T-helper 17 cell (primary cell): ENCODE measurements around the gene ANKRD33. TPM values are rescaled to one million over a fixed set of nuclear protein-coding genes. Genes with fewer than 3 reads are reported as not detected.

Experiments
- ATAC-seq: fragments of 150-1000 bp; cut with Tn5 transposase; 2 replicates; pipeline ENCODE4 v1.10.0; 2021; ENCODE audit warnings: mild to moderate bottlenecking, moderate library complexity
- DNase-seq, 3 donors: peaks; one replicate each; pipeline versions ENCODE4 v3.0.0 to v3.0.0-alpha.2; 2020 to 2021
- H3K9me3 ChIP-seq: one replicate; pipeline ENCODE4 v1.7.0; 2013; ENCODE audit warnings: low read length, mild to moderate bottlenecking; ENCODE audit not compliant: control insufficient read depth, poor library complexity, severe bottlenecking
- H3K27ac Mint-ChIP-seq: one replicate; pipeline ENCODE4 v1.8.0; 2022; ENCODE audit warnings: mild to moderate bottlenecking, moderate library complexity, mixed read lengths
- H3K27me3 Mint-ChIP-seq: one replicate; pipeline ENCODE4 v1.8.0; 2022; ENCODE audit warnings: mixed read lengths
- H3K36me3 Mint-ChIP-seq: one replicate; pipeline ENCODE4 v1.8.0; 2022; ENCODE audit warnings: low read depth, mixed read lengths
- H3K4me1 Mint-ChIP-seq: one replicate; pipeline ENCODE4 v1.8.0; 2022; ENCODE audit warnings: mild to moderate bottlenecking, mixed read lengths
- H3K4me3 Mint-ChIP-seq: one replicate; pipeline ENCODE4 v1.8.0; 2022; ENCODE audit warnings: mild to moderate bottlenecking, moderate library complexity, mixed read lengths
- total RNA-seq, 4 donors: library from RNA in 2 of 4; stranded (reverse) in 2 of 4; gene quantifications; one replicate each; pipeline ENCODE4 v1.2.3 and lab custom pipeline; 2022 to 2026

ANKRD33 gene
- total RNA-seq (not detected), total RNA-seq (lab: John Stamatoyannopoulos, UW) (0 reads per million in 2 donors)

- Mint-ChIP-seq H3K27me3 (peaks cover 1% of the 10 kb centered on the region), H3K36me3 (no peaks in the 10 kb centered on the region), H3K4me1 (peaks cover 6% of the 10 kb centered on the region), H3K4me3 (no peak within 1 kb of the TSS), H3K27ac (no peak within 1 kb of the TSS)
- no peak for DNase-seq
- no peak for ATAC-seq
- no peaks in the 10 kb centered on the region for H3K9me3 ChIP-seq
Measured at GRCh38 chr12:51887476-51888315, at the start of gene ANKRD33. Gene ANKRD33, plus strand, starts transcription at chr12:51888103. Its CDS starts 84 bp downstream, at chr12:51888187.

GRCh38 chr12:51838762-51839161 lies 49.1 kb upstream of the ANKRD33 start:
- ATAC-seq: no peak

GRCh38 chr12:51839310-51839947 lies 48.5 kb upstream of the ANKRD33 start:
- no peaks in the 10 kb centered on the region for H3K4me1 Mint-ChIP-seq
- ATAC-seq (no peak), DNase-seq (no peak)
- peaks cover 8% of the 10 kb centered on the region for H3K36me3 Mint-ChIP-seq
- H3K9me3 ChIP-seq: no peaks in the 10 kb centered on the region
- no peak overlapping the region for H3K27ac Mint-ChIP-seq
- peaks cover 65% of the 10 kb centered on the region for H3K27me3 Mint-ChIP-seq
- H3K4me3 Mint-ChIP-seq: no peak overlapping the region

More at GRCh38 chr12:51838762-51839161, 49.1 kb upstream of the ANKRD33 start:
- Mint-ChIP-seq H3K27ac (no peak overlapping the region), H3K4me1 (no peaks in the 10 kb centered on the region), H3K27me3 (peaks cover 65% of the 10 kb centered on the region), H3K36me3 (peaks cover 9% of the 10 kb centered on the region), H3K4me3 (no peak overlapping the region)
- no peak for DNase-seq
- H3K9me3 ChIP-seq: no peaks in the 10 kb centered on the region

GRCh38 chr12:51840966-51841365 lies 46.9 kb upstream of the ANKRD33 start:
- DNase-seq (no peak), ATAC-seq (no peak)
- H3K9me3 ChIP-seq: no peaks in the 10 kb centered on the region
- Mint-ChIP-seq H3K27me3 (peaks cover 77% of the 10 kb centered on the region), H3K4me1 (peaks cover 1% of the 10 kb centered on the region), H3K4me3 (no peak overlapping the region), H3K27ac (no peak overlapping the region), H3K36me3 (peaks cover 9% of the 10 kb centered on the region)

- DNase-seq: no peak
- peaks cover 79% of the 10 kb centered on the region for H3K27me3 Mint-ChIP-seq
- no peak for ATAC-seq
- H3K36me3 Mint-ChIP-seq: peaks cover 11% of the 10 kb centered on the region
- H3K9me3 ChIP-seq: no peaks in the 10 kb centered on the region
- H3K4me1 Mint-ChIP-seq: peaks cover 3% of the 10 kb centered on the region
- H3K4me3 Mint-ChIP-seq: no peak overlapping the region
- H3K27ac Mint-ChIP-seq: no peak overlapping the region
Measured at GRCh38 chr12:51841727-51842126, 46.2 kb upstream of the ANKRD33 start.

GRCh38 chr12:51844854-51845253 lies 43.0 kb upstream of the ANKRD33 start:
- H3K27me3 Mint-ChIP-seq: peaks cover 55% of the 10 kb centered on the region
- no peaks in the 10 kb centered on the region for H3K9me3 ChIP-seq
- peaks cover 5% of the 10 kb centered on the region for H3K4me1 Mint-ChIP-seq
- no peak overlapping the region for H3K27ac Mint-ChIP-seq
- no peak overlapping the region for H3K4me3 Mint-ChIP-seq
- ATAC-seq (no peak), DNase-seq (no peak)
- H3K36me3 Mint-ChIP-seq: peaks cover 5% of the 10 kb centered on the region

GRCh38 chr12:51845482-51845881 lies 42.4 kb upstream of the ANKRD33 start:
- no peaks in the 10 kb centered on the region for H3K9me3 ChIP-seq
- peaks cover 5% of the 10 kb centered on the region for H3K36me3 Mint-ChIP-seq
- H3K27ac Mint-ChIP-seq: no peak overlapping the region
- no peak overlapping the region for H3K4me3 Mint-ChIP-seq
- ATAC-seq (no peak), DNase-seq (no peak)
- H3K4me1 Mint-ChIP-seq: peaks cover 5% of the 10 kb centered on the region
- peaks cover 55% of the 10 kb centered on the region for H3K27me3 Mint-ChIP-seq

- DNase-seq: no peak
- H3K36me3 Mint-ChIP-seq: peaks cover 5% of the 10 kb centered on the region
- H3K4me1 Mint-ChIP-seq: peaks cover 10% of the 10 kb centered on the region
- H3K27me3 Mint-ChIP-seq: peaks cover 57% of the 10 kb centered on the region
- H3K4me3 Mint-ChIP-seq: peak overlapping the region; percentile 81
- no peak overlapping the region for H3K27ac Mint-ChIP-seq
- ATAC-seq: no peak
- H3K9me3 ChIP-seq: no peaks in the 10 kb centered on the region
Measured at GRCh38 chr12:51846271-51846691, 41.6 kb upstream of the ANKRD33 start.

GRCh38 chr12:51846911-51847642 lies 40.8 kb upstream of the ANKRD33 start:
- peaks cover 49% of the 10 kb centered on the region for H3K27me3 Mint-ChIP-seq
- H3K4me1 Mint-ChIP-seq: peaks cover 17% of the 10 kb centered on the region
- no peak overlapping the region for H3K27ac Mint-ChIP-seq
- peaks cover 3% of the 10 kb centered on the region for H3K36me3 Mint-ChIP-seq
- peak overlapping the region; percentile 81 for H3K4me3 Mint-ChIP-seq
- no peaks in the 10 kb centered on the region for H3K9me3 ChIP-seq
- peak in 1 of 3 donors; percentile 27 for DNase-seq
- peak; percentile 63 for ATAC-seq

- Mint-ChIP-seq H3K4me3 (peak overlapping the region; percentile 78), H3K36me3 (peaks cover 5% of the 10 kb centered on the region), H3K27me3 (peaks cover 50% of the 10 kb centered on the region), H3K4me1 (peaks cover 20% of the 10 kb centered on the region), H3K27ac (no peak overlapping the region)
- ATAC-seq (no peak), DNase-seq (no peak)
- no peaks in the 10 kb centered on the region for H3K9me3 ChIP-seq
Measured at GRCh38 chr12:51847643-51848325, 40.1 kb upstream of the ANKRD33 start.

GRCh38 chr12:51848326-51848727 lies 39.6 kb upstream of the ANKRD33 start, which contains the start of gene FIGNL2:
Gene FIGNL2, minus strand, starts transcription at chr12:51848718. Its CDS starts 26,305 bp downstream, at chr12:51822413.
- no peaks in the 10 kb centered on the region for H3K9me3 ChIP-seq
- DNase-seq (no peak), ATAC-seq (no peak)
- Mint-ChIP-seq H3K36me3 (peaks cover 5% of the 10 kb centered on the region), H3K4me3 (peak within 1 kb of the TSS; percentile 78), H3K27me3 (peaks cover 51% of the 10 kb centered on the region), H3K27ac (no peak within 1 kb of the TSS), H3K4me1 (peaks cover 20% of the 10 kb centered on the region)

- Mint-ChIP-seq H3K4me3 (no peak overlapping the region), H3K27me3 (peaks cover 44% of the 10 kb centered on the region), H3K36me3 (peaks cover 5% of the 10 kb centered on the region), H3K27ac (no peak overlapping the region), H3K4me1 (peaks cover 20% of the 10 kb centered on the region)
- ATAC-seq (no peak), DNase-seq (no peak)
- H3K9me3 ChIP-seq: no peaks in the 10 kb centered on the region
Measured at GRCh38 chr12:51848841-51849735, 38.8 kb upstream of the ANKRD33 start.
